GM12872 (cell line): Measurements from ENCODE around the gene CYBRD1.

ENCODE experiments used
- CTCF ChIP-seq: IDR thresholded peaks from 3 replicates; pipeline ENCODE4 v1.5.1; 2011; ENCODE audit warnings: low read depth, mild to moderate bottlenecking, low read length, moderate library complexity; ENCODE audit not compliant: insufficient read depth

Gene CYBRD1

GRCh38 chr2:171547720-171548119 is 25.4 kb downstream of the CYBRD1 start:
- TF ChIP-seq CTCF = no peak

- TF ChIP-seq CTCF = no peak
These were observed 28.3 kb downstream of the CYBRD1 start for GRCh38 chr2:171550613-171551012.

GRCh38 chr2:171551836-171552235 is 29.6 kb downstream of the CYBRD1 start:
- no peak for TF ChIP-seq CTCF

GRCh38 chr2:171553236-171553635 is 31.0 kb downstream of the CYBRD1 start:
- TF ChIP-seq CTCF = no peak

GRCh38 chr2:171553858-171554257 is 31.6 kb downstream of the CYBRD1 start:
- TF ChIP-seq CTCF = no peak

GRCh38 chr2:171554991-171555615 is 32.8 kb downstream of the CYBRD1 start:
- TF ChIP-seq CTCF = no peak

GRCh38 chr2:171557363-171557762 is 35.1 kb downstream of the CYBRD1 start:
- no peak for TF ChIP-seq CTCF
